ENCODE data around the gene PDE8B. TPM values are rescaled to one million over a fixed set of nuclear protein-coding genes. Genes with fewer than 3 reads are reported as not detected.

Gene PDE8B
- total RNA-seq, 1 experiment from 2014 or later: 0.54 TPM

DNA sequence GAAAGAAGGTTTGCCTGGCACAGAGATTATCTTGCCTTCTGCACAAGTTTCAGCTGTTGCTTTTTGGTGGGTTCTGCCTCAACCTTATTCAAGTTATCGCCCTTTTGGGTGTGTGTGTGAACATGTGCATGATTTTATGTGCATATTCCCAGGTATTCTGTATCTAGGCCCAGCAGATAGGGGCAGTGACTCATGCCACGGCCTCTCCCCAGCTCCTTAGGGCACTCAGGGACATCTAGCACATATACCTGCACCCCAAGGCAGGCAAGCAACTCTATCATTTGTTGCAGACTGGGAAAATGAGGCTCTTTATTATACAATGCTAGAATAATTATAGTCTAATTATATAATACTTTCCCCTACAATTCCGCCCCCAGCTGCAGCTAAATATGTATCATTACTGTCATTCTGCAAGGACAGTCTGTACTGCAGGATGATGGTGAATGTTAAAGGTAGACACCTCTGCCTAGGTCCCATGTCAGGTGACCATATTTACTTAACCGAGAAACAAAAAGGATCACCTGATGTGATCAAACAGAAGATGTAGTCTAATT lies 128.9 kb downstream of the PDE8B start:
- intact Hi-C loops (cut with micrococcal nuclease; ENCODE audit: unreplicated experiment): no loop called here
- Mint-ChIP-seq H3K27me3 (ENCODE audit: unreplicated experiment) (no peaks in the 10 kb centered on the region), H3K4me3 (ENCODE audit: low read depth, unreplicated experiment) (no peak overlapping the region), H3K36me3 (ENCODE audit: insufficient read depth, unreplicated experiment) (no peaks in the 10 kb centered on the region), H3K9me3 (ENCODE audit: low read depth, unreplicated experiment) (no peaks in the 10 kb centered on the region), H3K4me1 (ENCODE audit: low read depth, unreplicated experiment) (no peaks in the 10 kb centered on the region), H3K27ac (ENCODE audit: unreplicated experiment) (no peak overlapping the region)
- CTCF ChIA-PET: interaction anchor here (0.6 kb wide), 1 partner anchor 206 kb away, joined by 4 read pairs; no protein-coding TSS in a partner anchor
- BruUV-seq (replicated peaks): no TSS peak
- TF ChIP-seq CTCF (IDR thresholded peaks at IDR 0.05; ENCODE audit: unreplicated experiment): no peak
- no peak for DNase-seq

GRCh38 chr5:77343165-77343564 lies 132.7 kb downstream of the PDE8B start:
- CTCF ChIA-PET: interaction anchor here (0.6 to 0.8 kb wide), 3 partner anchors 22 to 51 kb away, joined by 3 to 4 read pairs (median 3); no protein-coding TSS in a partner anchor
- H3K27ac Mint-ChIP-seq (ENCODE audit: unreplicated experiment): no peak overlapping the region
- H3K4me3 Mint-ChIP-seq (ENCODE audit: low read depth, unreplicated experiment): no peak overlapping the region
- H3K36me3 Mint-ChIP-seq (ENCODE audit: insufficient read depth, unreplicated experiment): no peaks in the 10 kb centered on the region
- no peaks in the 10 kb centered on the region for H3K4me1 Mint-ChIP-seq (ENCODE audit: low read depth, unreplicated experiment)
- H3K27me3 Mint-ChIP-seq (ENCODE audit: unreplicated experiment): no peaks in the 10 kb centered on the region
- TF ChIP-seq CTCF (IDR thresholded peaks at IDR 0.05; ENCODE audit: unreplicated experiment): no peak
- H3K9me3 Mint-ChIP-seq (ENCODE audit: low read depth, unreplicated experiment): no peaks in the 10 kb centered on the region
- BruUV-seq (replicated peaks): no TSS peak
- intact Hi-C loops (cut with micrococcal nuclease; ENCODE audit: unreplicated experiment): no loop called here
- DNase-seq: no peak

DNA sequence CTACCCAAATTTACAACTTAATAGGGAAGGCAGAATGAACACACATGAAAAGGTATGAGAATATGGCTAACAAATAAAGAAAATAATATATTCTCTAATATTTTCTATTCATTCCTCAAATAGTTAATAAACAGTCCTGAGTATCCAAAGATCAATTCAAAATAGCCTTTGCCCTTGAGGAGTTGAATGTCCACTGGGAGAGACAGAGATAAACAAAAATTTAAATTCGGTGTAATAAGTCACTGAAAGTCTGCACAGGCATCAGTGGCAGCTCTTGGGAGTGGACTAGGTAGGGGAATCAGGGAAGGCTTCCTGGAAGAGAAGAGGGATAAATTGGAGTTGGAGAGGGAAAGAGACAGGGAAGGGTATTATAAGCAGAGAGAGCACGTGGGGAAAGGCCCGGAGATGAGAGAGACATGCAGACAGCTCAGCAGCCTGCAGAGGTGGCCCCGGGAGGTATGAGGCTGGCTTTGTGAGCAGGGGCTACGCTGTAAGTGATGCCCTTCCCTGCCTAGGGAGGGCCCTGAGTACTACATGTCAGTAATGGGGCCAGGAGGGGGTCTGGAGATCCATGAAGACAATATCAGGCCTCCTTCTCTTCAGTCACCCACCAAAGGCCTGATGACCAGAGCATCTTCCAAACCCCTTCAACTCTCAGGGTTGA lies 137.1 kb downstream of the PDE8B start:
- CTCF ChIA-PET: no interaction called here
- intact Hi-C loops (cut with micrococcal nuclease; ENCODE audit: unreplicated experiment): no loop called here
- H3K27ac Mint-ChIP-seq (ENCODE audit: unreplicated experiment): no peak overlapping the region
- no peak for TF ChIP-seq CTCF (IDR thresholded peaks at IDR 0.05; ENCODE audit: unreplicated experiment)
- H3K27me3 Mint-ChIP-seq (ENCODE audit: unreplicated experiment): no peaks in the 10 kb centered on the region
- no peaks in the 10 kb centered on the region for H3K4me1 Mint-ChIP-seq (ENCODE audit: low read depth, unreplicated experiment)
- no peaks in the 10 kb centered on the region for H3K9me3 Mint-ChIP-seq (ENCODE audit: low read depth, unreplicated experiment)
- DNase-seq: no peak
- H3K4me3 Mint-ChIP-seq (ENCODE audit: low read depth, unreplicated experiment): no peak overlapping the region
- no peaks in the 10 kb centered on the region for H3K36me3 Mint-ChIP-seq (ENCODE audit: insufficient read depth, unreplicated experiment)
- BruUV-seq (replicated peaks): no TSS peak

- no peaks in the 10 kb centered on the region for H3K9me3 Mint-ChIP-seq (ENCODE audit: low read depth, unreplicated experiment)
- DNase-seq: no peak
Measured at GRCh38 chr5:77353251-77353650, 142.8 kb downstream of the PDE8B start.

More at GRCh38 chr5:77353251-77353650, 142.8 kb downstream of the PDE8B start:
- no peaks in the 10 kb centered on the region for H3K36me3 Mint-ChIP-seq (ENCODE audit: insufficient read depth, unreplicated experiment)
- no peak overlapping the region for H3K27ac Mint-ChIP-seq (ENCODE audit: unreplicated experiment)
- peaks cover 11% of the 10 kb centered on the region for H3K4me1 Mint-ChIP-seq (ENCODE audit: low read depth, unreplicated experiment)
- BruUV-seq (replicated peaks): no TSS peak
- CTCF ChIA-PET: no interaction called here
- intact Hi-C loops (cut with micrococcal nuclease; ENCODE audit: unreplicated experiment): no loop called here
- no peak overlapping the region for H3K4me3 Mint-ChIP-seq (ENCODE audit: low read depth, unreplicated experiment)
- TF ChIP-seq CTCF (IDR thresholded peaks at IDR 0.05; ENCODE audit: unreplicated experiment): no peak
- H3K27me3 Mint-ChIP-seq (ENCODE audit: unreplicated experiment): no peaks in the 10 kb centered on the region
